ENCODE data around the gene VMP1.
"Not testable (repeated sequence)": the region's sequence is repeated elsewhere in the genome, so short reads cannot be mapped to it uniquely, and the experiment has no call there.

VMP1 gene

DNA sequence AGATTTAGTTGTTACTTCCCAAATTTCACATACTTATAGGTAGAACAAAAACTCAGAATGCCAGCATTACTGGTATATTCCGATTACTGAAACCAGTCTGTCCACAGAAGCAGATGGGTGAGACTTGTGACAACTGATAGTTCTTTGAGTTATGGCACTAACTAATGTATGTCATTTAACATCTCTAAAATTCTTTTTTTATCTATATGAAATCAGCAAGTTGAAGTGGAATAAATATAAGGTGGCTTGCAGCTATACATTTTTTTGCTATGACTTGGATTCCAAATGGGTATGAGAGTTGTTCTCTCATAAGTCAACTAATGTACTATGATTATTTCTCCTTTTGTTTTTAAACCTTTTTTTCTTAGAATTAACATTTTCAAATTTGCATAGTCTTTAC is 69.1 kb downstream of the VMP1 start:
- no peak overlapping the region for H3K27ac ChIP-seq (ENCODE audit: low read length)
- no peaks in the 10 kb centered on the region for H3K4me1 ChIP-seq (ENCODE audit: control insufficient read depth, insufficient read depth, low read length)
- H3K27me3 ChIP-seq (ENCODE audit: control insufficient read depth in 1 of 2, insufficient read depth in 2 of 2, low read length in 2 of 2), result no peaks in the 10 kb centered on the region
- H3K36me3 ChIP-seq (ENCODE audit: control insufficient read depth in 2 of 2, insufficient read depth in 2 of 2, low read length in 2 of 2), result peaks cover 15 to 18% of the 10 kb centered on the region in 2 donors
- no peak overlapping the region for H3K9ac ChIP-seq (ENCODE audit: low read length in 2 of 2)
- no peak overlapping the region for H3K4me3 ChIP-seq (ENCODE audit: low read length in 2 of 2)
- H3K9me3 ChIP-seq (ENCODE audit: control insufficient read depth in 2 of 2, low read length in 2 of 2), result peaks cover 0 to 3% of the 10 kb centered on the region in 2 donors

DNA sequence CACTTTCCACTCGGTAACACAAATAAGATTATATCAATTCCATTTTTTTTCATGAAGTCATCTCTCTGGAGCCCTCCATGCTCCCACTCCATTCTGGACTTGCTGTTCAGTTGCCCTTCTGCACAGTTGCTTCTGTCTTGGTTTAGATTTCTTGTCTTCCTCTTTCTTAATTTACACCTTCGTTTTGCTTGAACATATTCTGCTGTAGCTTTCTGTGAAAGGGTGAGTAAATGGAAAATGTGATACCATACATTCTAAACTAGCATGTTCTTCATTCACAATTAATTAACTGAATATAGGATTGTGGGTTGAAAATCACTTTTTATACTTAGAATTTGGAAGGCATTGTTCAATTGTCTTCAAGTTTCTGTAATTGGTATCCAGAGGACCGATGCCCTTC is 69.6 kb downstream of the VMP1 start:
- H3K9me3 ChIP-seq (ENCODE audit: control insufficient read depth in 2 of 2, low read length in 2 of 2), result peaks cover 0 to 3% of the 10 kb centered on the region in 2 donors
- H3K27ac ChIP-seq (ENCODE audit: low read length), result no peak overlapping the region
- no peak overlapping the region for H3K4me3 ChIP-seq (ENCODE audit: low read length in 2 of 2)
- H3K36me3 ChIP-seq (ENCODE audit: control insufficient read depth in 2 of 2, insufficient read depth in 2 of 2, low read length in 2 of 2), result peaks cover 15 to 18% of the 10 kb centered on the region in 2 donors
- H3K4me1 ChIP-seq (ENCODE audit: control insufficient read depth, insufficient read depth, low read length), result no peaks in the 10 kb centered on the region
- no peak overlapping the region for H3K9ac ChIP-seq (ENCODE audit: low read length in 2 of 2)
- H3K27me3 ChIP-seq (ENCODE audit: control insufficient read depth in 1 of 2, insufficient read depth in 2 of 2, low read length in 2 of 2), result no peaks in the 10 kb centered on the region

DNA sequence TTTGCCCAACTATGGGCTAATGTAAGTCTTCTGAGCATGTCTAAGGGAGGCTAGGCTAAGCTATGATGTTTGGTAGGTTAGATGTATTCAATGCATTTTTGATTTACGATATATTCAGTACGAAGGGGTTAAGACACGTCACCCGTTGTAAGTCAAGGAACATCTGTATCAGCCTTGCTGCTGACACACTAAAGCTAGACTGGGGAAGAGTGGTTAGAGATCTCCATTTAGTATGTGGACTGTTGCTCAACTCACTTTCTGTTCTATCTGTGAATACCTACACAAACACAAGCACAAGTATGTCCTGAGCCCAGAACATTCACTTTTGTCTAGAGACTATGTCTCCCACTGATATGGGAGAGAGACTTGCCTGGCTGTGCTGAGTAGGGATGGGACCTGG is 71.5 kb downstream of the VMP1 start:
- Histone ChIP-seq H3K4me1 (ENCODE audit: control insufficient read depth, insufficient read depth, low read length) (no peaks in the 10 kb centered on the region), H3K9me3 (ENCODE audit: control insufficient read depth in 2 of 2, low read length in 2 of 2) (peaks cover 0 to 3% of the 10 kb centered on the region in 2 donors), H3K36me3 (ENCODE audit: control insufficient read depth in 2 of 2, insufficient read depth in 2 of 2, low read length in 2 of 2) (peaks cover 11 to 18% of the 10 kb centered on the region in 2 donors), H3K27ac (ENCODE audit: low read length) (no peak overlapping the region), H3K27me3 (ENCODE audit: control insufficient read depth in 1 of 2, insufficient read depth in 2 of 2, low read length in 2 of 2) (no peaks in the 10 kb centered on the region), H3K4me3 (ENCODE audit: low read length in 2 of 2) (no peak overlapping the region), H3K9ac (ENCODE audit: low read length in 2 of 2) (no peak overlapping the region)

DNA sequence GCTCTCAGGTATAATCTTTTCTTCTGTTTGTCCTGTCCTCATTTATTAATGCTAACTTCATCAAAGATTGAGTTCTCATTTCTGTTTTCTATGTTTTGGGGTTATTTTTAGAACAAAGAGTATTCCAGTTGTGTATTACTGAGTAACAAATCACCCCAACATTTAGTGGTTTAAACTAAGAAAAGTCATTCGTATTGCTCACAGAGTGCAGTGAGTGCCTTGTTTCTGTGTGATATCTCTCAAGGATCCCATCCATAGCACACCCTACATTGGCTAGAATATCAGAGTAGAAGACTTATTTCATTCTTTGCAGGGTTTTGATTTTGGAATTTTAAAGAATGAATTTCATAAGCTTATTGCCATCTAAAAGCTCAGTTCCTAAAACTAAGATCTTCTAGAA is 72.1 kb downstream of the VMP1 start:
- H3K4me3 ChIP-seq (ENCODE audit: low read length in 2 of 2), result no peak overlapping the region
- H3K27me3 ChIP-seq (ENCODE audit: control insufficient read depth in 1 of 2, insufficient read depth in 2 of 2, low read length in 2 of 2), result no peaks in the 10 kb centered on the region
- H3K36me3 ChIP-seq (ENCODE audit: control insufficient read depth in 2 of 2, insufficient read depth in 2 of 2, low read length in 2 of 2), result peaks cover 11 to 16% of the 10 kb centered on the region in 2 donors
- H3K27ac ChIP-seq (ENCODE audit: low read length), result no peak overlapping the region
- H3K4me1 ChIP-seq (ENCODE audit: control insufficient read depth, insufficient read depth, low read length), result no peaks in the 10 kb centered on the region
- H3K9me3 ChIP-seq (ENCODE audit: control insufficient read depth in 2 of 2, low read length in 2 of 2), result peaks cover 0 to 3% of the 10 kb centered on the region in 2 donors
- H3K9ac ChIP-seq (ENCODE audit: low read length in 2 of 2), result no peak overlapping the region

DNA sequence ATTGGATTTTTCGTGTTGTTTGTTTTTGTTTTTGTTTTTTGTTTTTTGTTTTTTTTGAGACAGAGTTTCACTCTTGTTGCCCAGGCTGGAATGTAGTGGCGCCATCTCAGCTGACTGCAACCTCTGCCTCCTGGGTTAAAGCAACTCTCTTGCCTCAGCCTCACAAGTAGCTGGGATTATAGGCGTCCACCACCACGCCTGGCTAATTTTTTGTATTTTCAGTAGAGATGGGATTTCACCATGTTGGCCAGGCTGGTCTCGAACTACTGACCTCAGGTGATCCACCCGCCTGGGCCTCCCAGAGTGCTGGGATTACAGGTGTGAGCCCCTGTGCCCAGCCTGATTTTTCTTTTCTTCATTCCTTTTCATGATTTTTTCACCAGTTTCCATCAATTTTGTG is 73.1 kb downstream of the VMP1 start:
- not testable (repeated sequence) for H3K4me1 ChIP-seq (ENCODE audit: control insufficient read depth, insufficient read depth, low read length); H3K9ac ChIP-seq (ENCODE audit: low read length in 2 of 2); H3K9me3 ChIP-seq (ENCODE audit: control insufficient read depth in 2 of 2, low read length in 2 of 2); H3K4me3 ChIP-seq (ENCODE audit: low read length in 2 of 2); H3K27ac ChIP-seq (ENCODE audit: low read length); H3K27me3 ChIP-seq (ENCODE audit: control insufficient read depth in 1 of 2, insufficient read depth in 2 of 2, low read length in 2 of 2)
- H3K36me3 ChIP-seq (ENCODE audit: control insufficient read depth in 2 of 2, insufficient read depth in 2 of 2, low read length in 2 of 2), result peaks cover 10 to 14% of the 10 kb centered on the region in 2 donors

DNA sequence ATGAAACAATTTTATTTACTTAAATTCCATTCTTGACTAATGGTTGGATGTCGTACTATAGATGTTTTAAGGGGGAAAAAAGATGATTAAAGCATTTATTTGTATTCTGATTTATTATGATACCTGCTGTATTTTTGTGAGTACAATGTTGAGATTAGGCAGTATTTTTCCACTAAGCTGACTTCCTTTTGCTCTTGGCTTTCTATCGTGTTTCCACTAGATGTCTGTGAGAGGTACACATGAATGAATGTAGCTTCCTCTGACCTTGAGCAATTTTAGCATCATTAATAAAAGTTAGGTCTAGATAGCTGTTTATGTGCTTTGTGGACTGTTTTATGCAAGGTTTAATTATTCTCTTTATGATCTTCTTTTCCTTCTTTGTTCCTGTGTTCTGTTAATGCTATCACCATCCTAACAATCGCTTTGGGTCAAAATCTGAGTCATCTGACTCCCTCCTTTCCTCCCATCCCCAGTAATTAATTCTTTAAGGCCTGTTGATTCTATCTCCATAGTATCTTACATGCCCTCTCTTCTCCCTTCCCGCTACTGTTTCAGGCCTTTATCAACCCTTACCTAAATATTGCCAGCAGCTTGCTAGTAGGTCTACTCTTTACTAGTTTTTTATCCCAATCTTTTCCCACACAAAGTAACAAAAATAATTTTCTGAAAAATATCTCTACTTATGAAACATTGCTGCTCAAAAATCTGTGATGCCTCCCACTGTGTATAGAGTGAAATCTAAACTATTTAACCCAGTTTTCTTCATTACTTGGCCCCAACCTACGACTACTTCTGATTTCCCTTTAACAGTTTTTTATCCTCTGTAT is 76.0 kb downstream of the VMP1 start:
- H3K4me1 ChIP-seq (ENCODE audit: control insufficient read depth, insufficient read depth, low read length), result peaks cover 4% of the 10 kb centered on the region
- H3K27me3 ChIP-seq (ENCODE audit: control insufficient read depth in 1 of 2, insufficient read depth in 2 of 2, low read length in 2 of 2), result no peaks in the 10 kb centered on the region
- H3K9ac ChIP-seq (ENCODE audit: low read length in 2 of 2), result peak overlapping the region in 1 of 2 donors; percentile 14
- H3K36me3 ChIP-seq (ENCODE audit: control insufficient read depth in 2 of 2, insufficient read depth in 2 of 2, low read length in 2 of 2), result peaks cover 0 to 4% of the 10 kb centered on the region in 2 donors
- H3K4me3 ChIP-seq (ENCODE audit: low read length in 2 of 2), result no peak overlapping the region
- H3K27ac ChIP-seq (ENCODE audit: low read length), result peak overlapping the region; percentile 56
- no peaks in the 10 kb centered on the region for H3K9me3 ChIP-seq (ENCODE audit: control insufficient read depth in 2 of 2, low read length in 2 of 2)

DNA sequence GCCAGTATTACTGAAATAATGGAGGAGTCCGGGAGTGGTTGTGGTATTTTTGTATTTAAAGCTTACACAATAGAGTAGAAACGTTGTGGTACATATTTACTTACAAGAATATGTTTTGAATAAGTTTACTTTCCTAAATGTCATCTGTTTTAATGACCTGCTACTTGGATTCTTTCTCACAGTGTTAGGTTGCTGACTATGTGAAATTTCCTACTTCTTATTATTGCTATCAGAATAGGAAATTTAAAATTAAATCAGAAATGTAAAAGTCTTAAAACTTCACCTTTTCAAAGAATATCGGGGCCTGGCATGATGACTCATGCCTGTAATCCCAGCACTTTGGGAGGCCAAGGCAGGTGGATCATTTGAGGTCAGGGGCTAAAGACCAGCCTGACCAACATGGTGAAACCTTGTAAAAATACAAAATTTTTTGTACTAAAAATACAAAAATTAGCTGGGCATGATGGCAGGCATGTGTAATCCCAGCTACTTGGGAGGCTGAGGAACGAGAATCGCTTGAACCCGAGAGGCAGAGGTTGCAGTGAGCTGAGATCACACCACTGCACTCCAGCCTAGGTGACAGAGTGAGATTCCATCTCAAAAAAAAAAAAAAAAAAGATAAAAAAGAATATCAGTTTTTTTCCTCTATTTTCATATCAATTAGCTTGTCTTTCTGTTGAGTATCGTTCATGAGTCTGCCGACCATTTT is 77.8 kb downstream of the VMP1 start:
- no peaks in the 10 kb centered on the region for H3K9me3 ChIP-seq (ENCODE audit: control insufficient read depth in 2 of 2, low read length in 2 of 2)
- H3K4me3 ChIP-seq (ENCODE audit: low read length in 2 of 2), result no peak overlapping the region
- peaks cover 4% of the 10 kb centered on the region for H3K4me1 ChIP-seq (ENCODE audit: control insufficient read depth, insufficient read depth, low read length)
- peak overlapping the region in 1 of 2 donors; percentile 5 for H3K9ac ChIP-seq (ENCODE audit: low read length in 2 of 2)
- H3K36me3 ChIP-seq (ENCODE audit: control insufficient read depth in 2 of 2, insufficient read depth in 2 of 2, low read length in 2 of 2), result no peaks in the 10 kb centered on the region
- no peak overlapping the region for H3K27ac ChIP-seq (ENCODE audit: low read length)
- H3K27me3 ChIP-seq (ENCODE audit: control insufficient read depth in 1 of 2, insufficient read depth in 2 of 2, low read length in 2 of 2), result no peaks in the 10 kb centered on the region

DNA sequence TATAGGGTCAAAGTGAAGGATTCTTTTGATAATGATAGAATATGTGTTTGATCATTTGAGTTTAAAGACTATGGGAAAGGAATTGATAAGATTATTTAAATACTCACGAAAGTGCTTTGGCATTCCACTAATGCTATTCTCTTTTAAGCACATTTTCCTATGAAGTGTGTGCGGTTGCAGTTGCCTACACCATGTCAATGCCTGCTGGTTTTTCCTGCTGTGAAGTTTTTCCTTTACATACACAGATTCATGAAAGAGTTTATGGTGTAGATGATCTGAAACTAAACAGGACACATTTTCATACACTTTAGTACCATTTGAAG is 78.7 kb downstream of the VMP1 start:
- Histone ChIP-seq H3K4me1 (ENCODE audit: control insufficient read depth, insufficient read depth, low read length) (peaks cover 4% of the 10 kb centered on the region), H3K9me3 (ENCODE audit: control insufficient read depth in 2 of 2, low read length in 2 of 2) (no peaks in the 10 kb centered on the region), H3K4me3 (ENCODE audit: low read length in 2 of 2) (peak overlapping the region; percentile 44 to 52), H3K27me3 (ENCODE audit: control insufficient read depth in 1 of 2, insufficient read depth in 2 of 2, low read length in 2 of 2) (no peaks in the 10 kb centered on the region), H3K9ac (ENCODE audit: low read length in 2 of 2) (peak overlapping the region; percentile 60 to 71), H3K36me3 (ENCODE audit: control insufficient read depth in 2 of 2, insufficient read depth in 2 of 2, low read length in 2 of 2) (no peaks in the 10 kb centered on the region), H3K27ac (ENCODE audit: low read length) (peak overlapping the region; percentile 76)

DNA sequence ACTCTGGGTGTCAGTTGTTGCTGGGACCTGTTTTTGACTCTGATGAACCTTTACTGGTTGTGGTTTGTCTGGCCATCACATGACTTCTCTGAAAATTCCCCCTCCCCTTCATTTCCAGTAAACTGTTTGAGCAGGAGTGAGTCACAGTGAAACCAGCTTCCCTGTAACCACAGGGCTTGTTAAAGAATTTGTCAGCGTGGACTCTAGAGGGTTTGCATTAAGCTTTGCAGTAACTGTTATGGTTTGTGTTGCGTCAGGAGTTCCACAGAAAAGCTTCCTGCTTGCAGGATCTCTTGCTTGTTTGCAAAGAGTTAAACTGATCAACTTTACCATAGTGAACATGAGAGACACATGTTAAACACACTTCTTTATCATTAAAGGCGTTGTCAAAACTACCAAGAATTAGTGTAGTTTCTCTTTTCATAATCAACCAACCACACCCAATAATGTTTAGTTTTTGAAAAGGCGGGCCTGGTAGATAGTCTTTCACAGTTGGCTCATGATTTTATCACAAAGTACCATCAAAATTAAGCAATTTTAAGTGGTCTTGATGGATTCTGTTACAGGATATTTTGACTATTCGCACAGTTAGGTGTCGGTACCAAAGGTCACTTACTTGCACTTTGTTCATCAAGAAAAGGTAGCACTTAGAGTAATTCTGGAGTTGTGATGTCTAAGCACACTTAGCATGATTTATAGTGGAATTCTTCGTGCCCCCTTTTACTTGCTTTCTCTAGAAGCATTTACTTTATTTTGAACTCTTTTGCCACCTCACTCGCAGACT is 79.3 kb downstream of the VMP1 start:
- no peaks in the 10 kb centered on the region for H3K27me3 ChIP-seq (ENCODE audit: control insufficient read depth in 1 of 2, insufficient read depth in 2 of 2, low read length in 2 of 2)
- H3K4me3 ChIP-seq (ENCODE audit: low read length in 2 of 2), result peak overlapping the region; percentile 44 to 52
- peak overlapping the region; percentile 76 for H3K27ac ChIP-seq (ENCODE audit: low read length)
- H3K36me3 ChIP-seq (ENCODE audit: control insufficient read depth in 2 of 2, insufficient read depth in 2 of 2, low read length in 2 of 2), result no peaks in the 10 kb centered on the region
- H3K9me3 ChIP-seq (ENCODE audit: control insufficient read depth in 2 of 2, low read length in 2 of 2), result no peaks in the 10 kb centered on the region
- H3K4me1 ChIP-seq (ENCODE audit: control insufficient read depth, insufficient read depth, low read length), result peaks cover 4% of the 10 kb centered on the region
- H3K9ac ChIP-seq (ENCODE audit: low read length in 2 of 2), result peak overlapping the region; percentile 60 to 71

DNA sequence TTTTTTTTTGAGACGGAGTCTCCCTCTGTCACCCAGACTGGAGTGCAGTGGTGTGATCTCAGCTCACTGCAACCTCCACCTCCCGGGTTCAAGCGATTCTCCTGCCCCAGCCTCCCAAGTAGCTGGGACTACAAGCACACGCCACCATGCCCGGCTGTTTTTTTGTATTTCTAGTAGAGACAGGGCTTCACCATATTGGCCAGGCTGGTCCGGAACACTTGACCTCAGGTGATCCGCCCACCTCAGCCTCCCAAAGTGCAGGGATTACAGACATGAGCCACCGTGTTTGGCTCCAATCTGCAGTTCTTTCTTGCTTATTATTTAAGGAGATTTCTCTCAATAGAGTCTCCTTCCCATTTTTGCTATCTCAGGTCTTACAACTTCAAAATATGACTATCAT is 82.4 kb downstream of the VMP1 start:
- H3K4me1 ChIP-seq (ENCODE audit: control insufficient read depth, insufficient read depth, low read length); H3K27ac ChIP-seq (ENCODE audit: low read length): not testable (repeated sequence)

More for the DNA sequence above, 82.4 kb downstream of the VMP1 start:
- H3K9ac ChIP-seq (ENCODE audit: low read length in 2 of 2); H3K4me3 ChIP-seq (ENCODE audit: low read length in 2 of 2); H3K36me3 ChIP-seq (ENCODE audit: control insufficient read depth in 2 of 2, insufficient read depth in 2 of 2, low read length in 2 of 2); H3K27me3 ChIP-seq (ENCODE audit: control insufficient read depth in 1 of 2, insufficient read depth in 2 of 2, low read length in 2 of 2); H3K9me3 ChIP-seq (ENCODE audit: control insufficient read depth in 2 of 2, low read length in 2 of 2): not testable (repeated sequence)
